Suprapubic skin (tissue), 2 donors: ENCODE results near the gene GMDS.

Experiments
- EP300 ChIP-seq: sonication (generic); formaldehyde crosslinking; IDR thresholded peaks from one replicate; pipeline ENCODE4 v1.6.1; 2017; ENCODE audit warnings: antibody characterized with exemption
- POLR2A ChIP-seq, 2 donors: fragments of 450-650 bp; IDR thresholded peaks; one replicate each; pipeline ENCODE4 v1.6.1; 2017; ENCODE audit warnings: antibody characterized with exemption in 2 of 2, mild to moderate bottlenecking in 2 of 2, moderate library complexity in 2 of 2

DNA sequence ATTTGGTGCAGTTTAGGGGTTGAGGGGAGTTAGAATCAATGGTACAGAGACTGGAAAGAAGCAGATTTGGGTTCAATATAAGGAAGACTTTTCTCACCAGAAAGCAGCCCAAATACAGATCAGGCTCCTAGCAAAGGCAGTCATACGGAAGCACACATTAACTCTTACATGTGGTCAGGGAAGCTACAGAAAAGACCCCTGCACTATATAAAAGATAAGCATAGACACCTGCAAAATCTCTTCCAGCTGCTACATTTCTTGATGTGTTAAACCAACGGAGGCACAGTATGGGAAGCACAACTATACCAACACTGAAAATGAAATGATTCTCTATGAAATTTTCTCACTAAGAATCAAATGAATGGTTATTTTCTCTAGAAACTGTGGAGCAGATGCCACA is 150.8 kb downstream of the GMDS start:
- TF ChIP-seq EP300 = no peak
- TF ChIP-seq POLR2A (IDR thresholded peaks at IDR 0.05) = no peak
